Measurements from ENCODE around the gene EXOC6.
"Not testable (repeated sequence)": the region's sequence is repeated elsewhere in the genome, so short reads cannot be mapped to it uniquely, and the experiment has no call there.

The EXOC6 gene

GRCh38 chr10:92890471-92890870 lies 42.2 kb downstream of the EXOC6 start:
- no peak for DNase-seq

GRCh38 chr10:92891885-92892690 lies 43.8 kb downstream of the EXOC6 start:
- DNase-seq, result peak; percentile 94

GRCh38 chr10:92892691-92893054 lies 44.4 kb downstream of the EXOC6 start:
- no peak for DNase-seq

- no peak for DNase-seq
Measured at GRCh38 chr10:92894081-92894655, 45.8 kb downstream of the EXOC6 start.

GRCh38 chr10:92897916-92898315 lies 49.6 kb downstream of the EXOC6 start:
- no peak for DNase-seq

GRCh38 chr10:92901819-92902251 lies 53.5 kb downstream of the EXOC6 start:
- DNase-seq, result no peak

- no peak for DNase-seq
Measured at GRCh38 chr10:92903633-92904032, 55.3 kb downstream of the EXOC6 start.

- no peak for DNase-seq
Measured at GRCh38 chr10:92907280-92907679, 59.0 kb downstream of the EXOC6 start.

GRCh38 chr10:92912631-92913030 lies 64.3 kb downstream of the EXOC6 start:
- not testable (repeated sequence) for DNase-seq

GRCh38 chr10:92913973-92914372 lies 65.7 kb downstream of the EXOC6 start:
- no peak for DNase-seq

- DNase-seq, result peak; percentile 81
Measured at GRCh38 chr10:92914478-92915325, 66.4 kb downstream of the EXOC6 start.

- DNase-seq, result no peak
Measured at GRCh38 chr10:92915892-92916291, 67.6 kb downstream of the EXOC6 start.

GRCh38 chr10:92916433-92916832 lies 68.1 kb downstream of the EXOC6 start:
- DNase-seq, result no peak

GRCh38 chr10:92918603-92919002 lies 70.3 kb downstream of the EXOC6 start:
- no peak for DNase-seq

GRCh38 chr10:92920866-92921265 lies 72.5 kb downstream of the EXOC6 start:
- no peak for DNase-seq

GRCh38 chr10:92923416-92923815 lies 75.1 kb downstream of the EXOC6 start:
- DNase-seq, result peak; percentile 15

GRCh38 chr10:92929896-92930295 lies 81.6 kb downstream of the EXOC6 start:
- DNase-seq, result no peak

- DNase-seq, result no peak
Measured at GRCh38 chr10:92931597-92931996, 83.3 kb downstream of the EXOC6 start.

- no peak for DNase-seq
Measured at GRCh38 chr10:92937876-92938275, 89.6 kb downstream of the EXOC6 start.

GRCh38 chr10:92938841-92939240 lies 90.5 kb downstream of the EXOC6 start:
- no peak for DNase-seq

GRCh38 chr10:92942226-92942625 lies 93.9 kb downstream of the EXOC6 start:
- DNase-seq, result no peak

GRCh38 chr10:92946491-92946890 lies 98.2 kb downstream of the EXOC6 start:
- no peak for DNase-seq

GRCh38 chr10:92952573-92952972 lies 104.3 kb downstream of the EXOC6 start:
- DNase-seq, result not testable (repeated sequence)
